SK-N-SH treated with all-trans-retinoic acid at 6 μM for 48 hours (cell line): ENCODE results near the gene OR10P1.

Source experiments
- ATAC-seq: fragments of 200-7000 bp; cut with Tn5 transposase; 3 replicates; pipeline ENCODE4 v1.9.1; 2020; ENCODE audit warnings: mild to moderate bottlenecking, moderate library complexity
- ARNTL ChIP-seq: fragments of 450-650 bp; formaldehyde crosslinking; IDR thresholded peaks from 2 replicates; pipeline ENCODE4 v1.5.0; 2020; ENCODE audit warnings: low read depth, mild to moderate bottlenecking, moderate library complexity, borderline replicate concordance
- BACH2 ChIP-seq: fragments of 250-450 bp; sonication (Bioruptor Pico); IDR thresholded peaks from 2 replicates; pipeline ENCODE4 v1.9.0; 2021; ENCODE audit warnings: mild to moderate bottlenecking, borderline replicate concordance
- CREB5 ChIP-seq: fragments of 250-450 bp; sonication (Bioruptor Pico); IDR thresholded peaks from 2 replicates; pipeline ENCODE4 v1.5.1; 2020; ENCODE audit warnings: low read depth, mild to moderate bottlenecking, moderate library complexity
- CSDC2 ChIP-seq: fragments of 250-450 bp; sonication (Bioruptor Pico); IDR thresholded peaks from 2 replicates; pipeline ENCODE4 v1.5.0; 2020; ENCODE audit warnings: mild to moderate bottlenecking, moderate library complexity
- CSRNP3 ChIP-seq: fragments of 250-450 bp; sonication (Bioruptor Pico); IDR thresholded peaks from 2 replicates; pipeline ENCODE4 v1.5.1; 2021; ENCODE audit warnings: mild to moderate bottlenecking, moderate library complexity
- ESRRG ChIP-seq: fragments of 250-450 bp; sonication (Bioruptor Pico); IDR thresholded peaks from 2 replicates; pipeline ENCODE4 v1.6.1; 2021; ENCODE audit warnings: mild to moderate bottlenecking
- GLIS3 ChIP-seq: fragments of 250-450 bp; sonication (Bioruptor Pico); IDR thresholded peaks from 2 replicates; pipeline ENCODE4 v1.5.0; 2020; ENCODE audit warnings: mild to moderate bottlenecking, moderate library complexity
- OSR1 ChIP-seq: fragments of 250-450 bp; sonication (Bioruptor Pico); IDR thresholded peaks from 2 replicates; pipeline ENCODE4 v1.8.0; 2022; ENCODE audit warnings: moderate library complexity, mild to moderate bottlenecking, inconsistent platforms
- PPARA ChIP-seq: fragments of 250-450 bp; sonication (Bioruptor Pico); IDR thresholded peaks from 2 replicates; pipeline ENCODE4 v1.5.0; 2020; ENCODE audit warnings: mild to moderate bottlenecking, borderline replicate concordance
- RARB ChIP-seq: fragments of 250-450 bp; sonication (Bioruptor Pico); IDR thresholded peaks from 2 replicates; pipeline ENCODE4 v1.8.0; 2021; ENCODE audit warnings: mild to moderate bottlenecking, moderate library complexity
- SNAI2 ChIP-seq: fragments of 250-450 bp; sonication (Bioruptor Pico); IDR thresholded peaks from 2 replicates; pipeline ENCODE4 v1.5.0; 2020; ENCODE audit warnings: mild to moderate bottlenecking, moderate library complexity
- TOX ChIP-seq: fragments of 250-450 bp; sonication (Bioruptor Pico); IDR thresholded peaks from 2 replicates; pipeline ENCODE4 v1.8.0; 2021; ENCODE audit warnings: mild to moderate bottlenecking, moderate library complexity, borderline replicate concordance
- ZC3H10 ChIP-seq: fragments of 250-450 bp; sonication (Bioruptor Pico); IDR thresholded peaks from 2 replicates; pipeline ENCODE4 v1.5.1; 2021; ENCODE audit warnings: mild to moderate bottlenecking, moderate library complexity
- ZFP3 ChIP-seq: fragments of 250-450 bp; sonication (Bioruptor Pico); IDR thresholded peaks from 2 replicates; pipeline ENCODE4 v1.5.0; 2020; ENCODE audit warnings: mild to moderate bottlenecking, moderate library complexity
- ZFP30 ChIP-seq: fragments of 450-650 bp; formaldehyde crosslinking; IDR thresholded peaks from 2 replicates; pipeline ENCODE4 v1.5.0; 2022; ENCODE audit warnings: mild to moderate bottlenecking, moderate library complexity
- ZNF565 ChIP-seq: fragments of 450-650 bp; formaldehyde crosslinking; conservative IDR thresholded peaks from 2 replicates; pipeline ENCODE4 v1.5.0; 2020; ENCODE audit warnings: low read depth, mild to moderate bottlenecking, moderate library complexity
- ZNF70 ChIP-seq: fragments of 450-650 bp; formaldehyde crosslinking; IDR thresholded peaks from 2 replicates; pipeline ENCODE4 v1.5.0; 2020; ENCODE audit warnings: mild to moderate bottlenecking, moderate library complexity
- ZNF8 ChIP-seq: fragments of 450-650 bp; formaldehyde crosslinking; IDR thresholded peaks from 2 replicates; pipeline ENCODE4 v1.5.0; 2020; ENCODE audit warnings: mild to moderate bottlenecking, moderate library complexity
- TF ChIP-seq, protein P1 (sequence below): fragments of 250-450 bp; sonication (Bioruptor Pico); IDR thresholded peaks from 2 replicates; pipeline ENCODE4 v1.5.0; 2020; ENCODE audit warnings: mild to moderate bottlenecking, moderate library complexity
- TF ChIP-seq, protein P2 (sequence below): fragments of 250-450 bp; sonication (Bioruptor Pico); IDR thresholded peaks from 2 replicates; pipeline ENCODE4 v1.8.0; 2021; ENCODE audit warnings: low read depth, mild to moderate bottlenecking, moderate library complexity, borderline replicate concordance

The OR10P1 gene

DNA sequence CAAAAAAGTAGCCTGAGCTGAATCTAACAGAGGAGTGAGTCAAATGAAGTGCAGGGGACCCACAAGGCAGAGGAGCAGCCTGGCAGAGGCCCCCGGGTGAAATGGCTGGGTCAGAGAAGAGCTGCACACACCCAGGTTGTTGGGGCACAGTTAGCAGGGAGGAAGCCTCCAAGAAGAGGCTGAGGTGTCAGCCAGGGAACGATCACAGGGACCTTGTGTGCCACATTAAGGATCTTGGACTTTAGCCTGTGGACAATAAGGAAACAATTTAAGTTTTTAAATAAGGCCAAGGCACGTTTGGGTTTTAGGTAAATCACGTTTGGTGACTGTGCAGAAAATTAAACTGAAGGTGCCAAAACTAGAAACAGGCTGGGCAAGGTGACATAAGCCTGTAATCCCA lies 35.1 kb downstream of the OR10P1 start (continued):
- TF ChIP-seq ZNF8 (CRISPR knock-in tag) (no peak), ZFP3 (no peak), ZC3H10 (CRISPR knock-in tag) (no peak), SNAI2 (CRISPR knock-in tag) (no peak)

DNA sequence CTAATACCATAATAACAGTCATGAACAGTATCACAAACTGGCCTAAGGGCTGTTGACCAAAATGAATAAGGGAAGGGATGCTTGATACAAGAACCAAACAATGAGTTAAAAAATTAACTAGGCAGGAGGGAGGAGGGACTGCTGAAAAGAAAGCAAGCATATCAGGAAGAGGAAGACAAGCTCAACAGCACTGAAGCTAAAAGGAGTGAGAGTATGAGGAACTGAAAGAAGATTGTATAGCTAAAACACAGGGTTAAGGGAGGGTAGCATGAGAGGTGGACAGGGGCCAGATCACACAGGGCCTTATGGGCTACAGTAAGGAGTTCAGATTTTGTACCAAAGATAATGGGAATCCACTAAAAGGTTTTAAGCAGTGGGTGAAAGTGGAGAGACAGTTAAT lies 36.9 kb downstream of the OR10P1 start:
- no peak for ATAC-seq
- TF ChIP-seq OSR1 (no peak), SNAI2 (CRISPR knock-in tag) (no peak), ZNF8 (CRISPR knock-in tag) (no peak), BACH2 (CRISPR knock-in tag) (no peak), TOX (CRISPR knock-in tag) (no peak), ZFP30 (no peak), CREB5 (CRISPR knock-in tag) (no peak), ZNF70 (CRISPR knock-in tag) (no peak)
- TF ChIP-seq, protein P1, sequence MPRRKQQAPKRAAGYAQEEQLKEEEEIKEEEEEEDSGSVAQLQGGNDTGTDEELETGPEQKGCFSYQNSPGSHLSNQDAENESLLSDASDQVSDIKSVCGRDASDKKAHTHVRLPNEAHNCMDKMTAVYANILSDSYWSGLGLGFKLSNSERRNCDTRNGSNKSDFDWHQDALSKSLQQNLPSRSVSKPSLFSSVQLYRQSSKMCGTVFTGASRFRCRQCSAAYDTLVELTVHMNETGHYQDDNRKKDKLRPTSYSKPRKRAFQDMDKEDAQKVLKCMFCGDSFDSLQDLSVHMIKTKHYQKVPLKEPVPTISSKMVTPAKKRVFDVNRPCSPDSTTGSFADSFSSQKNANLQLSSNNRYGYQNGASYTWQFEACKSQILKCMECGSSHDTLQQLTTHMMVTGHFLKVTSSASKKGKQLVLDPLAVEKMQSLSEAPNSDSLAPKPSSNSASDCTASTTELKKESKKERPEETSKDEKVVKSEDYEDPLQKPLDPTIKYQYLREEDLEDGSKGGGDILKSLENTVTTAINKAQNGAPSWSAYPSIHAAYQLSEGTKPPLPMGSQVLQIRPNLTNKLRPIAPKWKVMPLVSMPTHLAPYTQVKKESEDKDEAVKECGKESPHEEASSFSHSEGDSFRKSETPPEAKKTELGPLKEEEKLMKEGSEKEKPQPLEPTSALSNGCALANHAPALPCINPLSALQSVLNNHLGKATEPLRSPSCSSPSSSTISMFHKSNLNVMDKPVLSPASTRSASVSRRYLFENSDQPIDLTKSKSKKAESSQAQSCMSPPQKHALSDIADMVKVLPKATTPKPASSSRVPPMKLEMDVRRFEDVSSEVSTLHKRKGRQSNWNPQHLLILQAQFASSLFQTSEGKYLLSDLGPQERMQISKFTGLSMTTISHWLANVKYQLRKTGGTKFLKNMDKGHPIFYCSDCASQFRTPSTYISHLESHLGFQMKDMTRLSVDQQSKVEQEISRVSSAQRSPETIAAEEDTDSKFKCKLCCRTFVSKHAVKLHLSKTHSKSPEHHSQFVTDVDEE (CRISPR knock-in tag), result no peak

- no peak for ATAC-seq
- TF ChIP-seq, protein P2, sequence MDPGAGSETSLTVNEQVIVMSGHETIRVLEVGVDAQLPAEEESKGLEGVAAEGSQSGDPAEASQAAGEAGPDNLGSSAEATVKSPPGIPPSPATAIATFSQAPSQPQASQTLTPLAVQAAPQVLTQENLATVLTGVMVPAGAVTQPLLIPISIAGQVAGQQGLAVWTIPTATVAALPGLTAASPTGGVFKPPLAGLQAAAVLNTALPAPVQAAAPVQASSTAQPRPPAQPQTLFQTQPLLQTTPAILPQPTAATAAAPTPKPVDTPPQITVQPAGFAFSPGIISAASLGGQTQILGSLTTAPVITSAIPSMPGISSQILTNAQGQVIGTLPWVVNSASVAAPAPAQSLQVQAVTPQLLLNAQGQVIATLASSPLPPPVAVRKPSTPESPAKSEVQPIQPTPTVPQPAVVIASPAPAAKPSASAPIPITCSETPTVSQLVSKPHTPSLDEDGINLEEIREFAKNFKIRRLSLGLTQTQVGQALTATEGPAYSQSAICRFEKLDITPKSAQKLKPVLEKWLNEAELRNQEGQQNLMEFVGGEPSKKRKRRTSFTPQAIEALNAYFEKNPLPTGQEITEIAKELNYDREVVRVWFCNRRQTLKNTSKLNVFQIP (CRISPR knock-in tag), result no peak
- TF ChIP-seq ZNF70 (CRISPR knock-in tag), result no peak
- no peak for TF ChIP-seq PPARA (CRISPR knock-in tag)
Measured at GRCh38 chr12:55675666-55676065, 39.0 kb downstream of the OR10P1 start.

DNA sequence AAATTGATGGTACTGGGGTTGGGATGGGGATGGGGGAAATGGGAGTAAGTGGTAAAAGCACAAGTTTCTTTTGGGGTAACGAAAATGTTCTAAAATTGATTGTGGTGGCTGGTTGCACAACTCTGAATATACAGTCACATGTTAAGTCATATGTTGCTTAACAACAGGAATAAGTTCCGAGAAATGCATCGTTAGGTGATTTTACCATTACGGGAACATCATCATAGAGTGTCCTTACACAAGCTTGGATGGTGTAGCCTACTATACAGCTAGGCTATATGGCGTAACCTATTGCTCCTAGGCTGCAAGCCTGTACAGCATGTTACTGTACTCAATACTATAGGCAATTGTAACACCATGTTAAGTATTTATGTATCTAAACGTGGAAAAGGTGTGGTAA lies 40.0 kb downstream of the OR10P1 start:
- TF ChIP-seq ZFP3, result no peak
- no peak for TF ChIP-seq BACH2 (CRISPR knock-in tag)

DNA sequence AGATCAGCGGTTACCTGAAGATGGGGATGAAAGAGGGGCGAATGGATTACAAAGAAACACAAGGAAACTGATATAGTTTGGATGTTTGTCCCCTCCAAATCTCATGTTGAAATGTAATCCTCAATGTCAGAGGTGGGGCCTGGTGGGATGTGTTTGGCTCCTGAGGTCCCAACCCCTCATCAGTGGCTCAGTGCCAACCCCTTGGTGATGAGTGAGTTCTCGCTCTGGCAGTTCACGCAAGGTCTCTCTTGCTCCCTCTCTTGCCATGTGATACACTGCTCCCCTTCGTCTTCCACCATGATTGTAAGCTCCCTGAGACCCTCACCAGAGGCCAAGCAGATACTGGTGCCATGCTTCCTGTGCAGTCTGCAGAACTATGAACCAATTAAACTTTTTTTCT lies 43.0 kb downstream of the OR10P1 start:
- ATAC-seq, result no peak
- no peak for TF ChIP-seq PPARA (CRISPR knock-in tag)
- TF ChIP-seq, protein P1 (CRISPR knock-in tag), result no peak
- no peak for TF ChIP-seq CREB5 (CRISPR knock-in tag)
- no peak for TF ChIP-seq ZFP30
- no peak for TF ChIP-seq RARB (CRISPR knock-in tag)
- TF ChIP-seq OSR1, result no peak
- no peak for TF ChIP-seq ZNF565 (CRISPR knock-in tag)
- TF ChIP-seq SNAI2 (CRISPR knock-in tag), result no peak
- TF ChIP-seq ZNF8 (CRISPR knock-in tag), result no peak
- TF ChIP-seq ZFP3, result no peak
- no peak for TF ChIP-seq ZNF70 (CRISPR knock-in tag)
- TF ChIP-seq ESRRG (CRISPR knock-in tag), result no peak
- TF ChIP-seq, protein P2 (CRISPR knock-in tag), result no peak
- no peak for TF ChIP-seq CSRNP3 (CRISPR knock-in tag)
- no peak for TF ChIP-seq TOX (CRISPR knock-in tag)
- no peak for TF ChIP-seq GLIS3 (CRISPR knock-in tag)
- no peak for TF ChIP-seq CSDC2
- no peak for TF ChIP-seq ARNTL (CRISPR knock-in tag)

More for the DNA sequence above, 40.0 kb downstream of the OR10P1 start:
- ATAC-seq, result no peak
